GM19099 (cell line): ENCODE results near the gene RGS3.

ENCODE experiments used
- POLR2A ChIP-seq: IDR thresholded peaks from 3 replicates; pipeline ENCODE4 v1.6.1; 2011; ENCODE audit warnings: low read depth; ENCODE audit not compliant: insufficient read length; ENCODE audit errors: extremely low read depth

The RGS3 gene

GRCh38 chr9:113600871-113601614 lies 137.5 kb downstream of the RGS3 start:
- TF ChIP-seq POLR2A, result no peak

GRCh38 chr9:113601656-113602055 lies 138.1 kb downstream of the RGS3 start:
- TF ChIP-seq POLR2A, result no peak

- TF ChIP-seq POLR2A, result no peak
Observed at GRCh38 chr9:113602126-113603047, 138.9 kb downstream of the RGS3 start.

- TF ChIP-seq POLR2A, result no peak
Observed at GRCh38 chr9:113603048-113603375, 139.5 kb downstream of the RGS3 start.

GRCh38 chr9:113603773-113604172 lies 140.2 kb downstream of the RGS3 start:
- TF ChIP-seq POLR2A, result no peak

- no peak for TF ChIP-seq POLR2A
Observed at GRCh38 chr9:113604393-113604792, 140.9 kb downstream of the RGS3 start.

- TF ChIP-seq POLR2A, result no peak
Observed at GRCh38 chr9:113606510-113606909, 143.0 kb downstream of the RGS3 start.

GRCh38 chr9:113608082-113608685 lies 144.7 kb downstream of the RGS3 start:
- TF ChIP-seq POLR2A, result no peak

- TF ChIP-seq POLR2A, result no peak
Observed at GRCh38 chr9:113609562-113610318, 146.2 kb downstream of the RGS3 start.

GRCh38 chr9:113611461-113612215 lies 148.1 kb downstream of the RGS3 start:
- TF ChIP-seq POLR2A, result no peak

GRCh38 chr9:113612216-113612747 lies 148.8 kb downstream of the RGS3 start:
- TF ChIP-seq POLR2A, result no peak

GRCh38 chr9:113612828-113613227 lies 149.3 kb downstream of the RGS3 start:
- no peak for TF ChIP-seq POLR2A

- TF ChIP-seq POLR2A, result no peak
Observed at GRCh38 chr9:113613815-113614413, 150.4 kb downstream of the RGS3 start.

GRCh38 chr9:113614843-113615648 lies 151.5 kb downstream of the RGS3 start:
- TF ChIP-seq POLR2A, result no peak
